Mucosa of descending colon (tissue), 3 donors: Measurements from ENCODE around the gene ALS2. TPM values are rescaled to one million over a fixed set of nuclear protein-coding genes. Genes with fewer than 3 reads are reported as not detected.
"Not testable (repeated sequence)": the region's sequence is repeated elsewhere in the genome, so short reads cannot be mapped to it uniquely, and the experiment has no call there.

Source experiments
- ATAC-seq: fragments of 200-7000 bp; cut with Tn5 transposase; one replicate; pipeline ENCODE4 v1.9.1; 2020; ENCODE audit warnings: mild to moderate bottlenecking, moderate library complexity
- DNase-seq, 3 donors: peaks; one replicate each; pipeline ENCODE4 v3.0.0-alpha.2; 2020
- H3K36me3 ChIP-seq: fragments of 200-600 bp; one replicate; pipeline ENCODE4 v1.8.0; 2021; ENCODE audit warnings: low read depth, mild to moderate bottlenecking
- H3K4me1 ChIP-seq: fragments of 200-600 bp; one replicate; pipeline ENCODE4 v1.8.0; 2021; ENCODE audit warnings: low read depth, mild to moderate bottlenecking
- H3K4me3 ChIP-seq: fragments of 200-600 bp; one replicate; pipeline ENCODE4 v1.8.0; 2021; ENCODE audit warnings: mild to moderate bottlenecking
- H3K9me3 ChIP-seq: fragments of 200-600 bp; one replicate; pipeline ENCODE4 v1.8.0; 2021; ENCODE audit warnings: mild to moderate bottlenecking
- CTCF ChIP-seq: fragments of 200-600 bp; IDR thresholded peaks from one replicate; pipeline ENCODE4 v1.8.0; 2022; ENCODE audit warnings: antibody characterized with exemption, mild to moderate bottlenecking
- intact Hi-C, 2 donors: fragments of 100-400 bp; cut with DNase I in 1 of 2; cut with micrococcal nuclease in 1 of 2; formaldehyde crosslinking; loops; one replicate each; pipeline versions ENCODE4 v1.11.0 to v1.11.1; 2022; cut with DNase I, micrococcal nuclease
- total RNA-seq, 3 donors: library from RNA; stranded (reverse); fragmentation: NEBNext Ultra II Directional in 2 of 3; extraction: Animal tissue kit (Norgen Biotek cat#: 25700) in 2 of 3; gene quantifications; one replicate each; pipeline versions ENCODE4 v1.2.1 to v1.2.4, GENCODE V29; 2021 to 2023
- donor health status: DM: no; HTN: no; CAD: no; lungs with moderate emphysema.
- donor health status: DM: no; HTN: no; CAD: no.
- donor health status: DM: no; HTN: yes; CAD: no.

ALS2 gene
- total RNA-seq, 3 donors from 2014 or later, result 8.8 to 18.2 (median 13.3) TPM

GRCh38 chr2:201674298-201674697 lies 106.4 kb downstream of the ALS2 start:
- intact Hi-C loops, result no loop called here
- H3K9me3 ChIP-seq, result no peaks in the 10 kb centered on the region
- no peaks in the 10 kb centered on the region for H3K36me3 ChIP-seq
- TF ChIP-seq CTCF, result no peak
- H3K4me3 ChIP-seq, result no peak overlapping the region
- DNase-seq (no peak), ATAC-seq (no peak)
- H3K4me1 ChIP-seq, result no peaks in the 10 kb centered on the region

- DNase-seq, result no peak
- Histone ChIP-seq H3K36me3 (no peaks in the 10 kb centered on the region), H3K4me1 (no peaks in the 10 kb centered on the region), H3K4me3 (no peak overlapping the region), H3K9me3 (no peaks in the 10 kb centered on the region)
- intact Hi-C loops, result no loop called here
- no peak for TF ChIP-seq CTCF
- no peak for ATAC-seq
Measured at GRCh38 chr2:201673546-201673945, 107.2 kb downstream of the ALS2 start.

GRCh38 chr2:201671205-201671604 lies 109.5 kb downstream of the ALS2 start:
- ATAC-seq, intact Hi-C loops, H3K4me1 ChIP-seq, H3K36me3 ChIP-seq, H3K4me3 ChIP-seq, H3K9me3 ChIP-seq, DNase-seq: not testable (repeated sequence)

- DNase-seq, result no peak
- H3K4me1 ChIP-seq, result no peaks in the 10 kb centered on the region
- H3K4me3 ChIP-seq, result no peak overlapping the region
- intact Hi-C loops, result no loop called here
- H3K36me3 ChIP-seq, result no peaks in the 10 kb centered on the region
- no peaks in the 10 kb centered on the region for H3K9me3 ChIP-seq
- ATAC-seq, result no peak
- no peak for TF ChIP-seq CTCF
Measured at GRCh38 chr2:201669865-201670264, 110.9 kb downstream of the ALS2 start.

GRCh38 chr2:201668402-201668910 lies 112.3 kb downstream of the ALS2 start:
- no peaks in the 10 kb centered on the region for H3K36me3 ChIP-seq
- intact Hi-C loops, result no loop called here

GRCh38 chr2:201664334-201664733 lies 116.4 kb downstream of the ALS2 start:
- no peak for TF ChIP-seq CTCF

More at GRCh38 chr2:201668402-201668910, 112.3 kb downstream of the ALS2 start:
- H3K4me1 ChIP-seq, result no peaks in the 10 kb centered on the region
- no peak overlapping the region for H3K4me3 ChIP-seq
- DNase-seq, result no peak
- no peak for ATAC-seq
- no peak for TF ChIP-seq CTCF
- H3K9me3 ChIP-seq, result no peaks in the 10 kb centered on the region

More at GRCh38 chr2:201664334-201664733, 116.4 kb downstream of the ALS2 start:
- Histone ChIP-seq H3K36me3 (no peaks in the 10 kb centered on the region), H3K4me3 (no peak overlapping the region), H3K4me1 (no peaks in the 10 kb centered on the region), H3K9me3 (no peaks in the 10 kb centered on the region)
- intact Hi-C loops, result no loop called here
- ATAC-seq (no peak), DNase-seq (no peak)
